Choroid plexus epithelial cell (primary cell): ENCODE results near the gene TUT7.

Experiments used
- DNase-seq: peaks from one replicate; pipeline ENCODE4 v3.0.0-alpha.2; 2010; ENCODE audit warnings: low read depth
- H3K4me3 ChIP-seq: 2 replicates; pipeline ENCODE4 v1.5.1; 2011; ENCODE audit warnings: low read depth, mild to moderate bottlenecking, control low read depth, low read length, moderate library complexity
- TF ChIP-seq, protein P1 (sequence below): conservative IDR thresholded peaks from 2 replicates; pipeline ENCODE4 v1.5.1; 2011; ENCODE audit warnings: low read depth, mild to moderate bottlenecking, control low read depth, inconsistent platforms, low read length, moderate library complexity

Gene TUT7

DNA sequence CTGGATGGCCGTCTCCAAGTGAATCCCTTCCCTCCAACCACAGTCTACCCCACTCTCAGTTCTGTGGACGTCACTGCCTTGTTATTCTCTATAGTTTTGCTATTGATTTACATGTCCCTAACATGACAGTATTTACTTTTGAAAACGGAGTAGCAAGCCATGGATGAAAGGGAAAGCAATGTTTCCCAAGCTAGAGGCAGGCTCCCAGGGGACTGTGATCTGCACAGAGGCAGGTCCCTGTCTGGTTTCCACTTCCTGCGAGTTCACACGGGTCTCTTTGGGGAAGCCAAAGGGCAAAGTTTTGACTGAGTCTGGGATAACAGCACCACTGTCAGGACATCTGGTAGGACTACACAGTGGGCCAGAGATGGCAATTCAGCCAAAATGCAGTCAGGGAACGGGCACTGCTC is 107.5 kb downstream of the TUT7 start:
- TF ChIP-seq, protein P1, sequence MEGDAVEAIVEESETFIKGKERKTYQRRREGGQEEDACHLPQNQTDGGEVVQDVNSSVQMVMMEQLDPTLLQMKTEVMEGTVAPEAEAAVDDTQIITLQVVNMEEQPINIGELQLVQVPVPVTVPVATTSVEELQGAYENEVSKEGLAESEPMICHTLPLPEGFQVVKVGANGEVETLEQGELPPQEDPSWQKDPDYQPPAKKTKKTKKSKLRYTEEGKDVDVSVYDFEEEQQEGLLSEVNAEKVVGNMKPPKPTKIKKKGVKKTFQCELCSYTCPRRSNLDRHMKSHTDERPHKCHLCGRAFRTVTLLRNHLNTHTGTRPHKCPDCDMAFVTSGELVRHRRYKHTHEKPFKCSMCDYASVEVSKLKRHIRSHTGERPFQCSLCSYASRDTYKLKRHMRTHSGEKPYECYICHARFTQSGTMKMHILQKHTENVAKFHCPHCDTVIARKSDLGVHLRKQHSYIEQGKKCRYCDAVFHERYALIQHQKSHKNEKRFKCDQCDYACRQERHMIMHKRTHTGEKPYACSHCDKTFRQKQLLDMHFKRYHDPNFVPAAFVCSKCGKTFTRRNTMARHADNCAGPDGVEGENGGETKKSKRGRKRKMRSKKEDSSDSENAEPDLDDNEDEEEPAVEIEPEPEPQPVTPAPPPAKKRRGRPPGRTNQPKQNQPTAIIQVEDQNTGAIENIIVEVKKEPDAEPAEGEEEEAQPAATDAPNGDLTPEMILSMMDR: peak; percentile 40
- DNase-seq: peak; percentile 44
- H3K4me3 ChIP-seq: no peak overlapping the region

DNA sequence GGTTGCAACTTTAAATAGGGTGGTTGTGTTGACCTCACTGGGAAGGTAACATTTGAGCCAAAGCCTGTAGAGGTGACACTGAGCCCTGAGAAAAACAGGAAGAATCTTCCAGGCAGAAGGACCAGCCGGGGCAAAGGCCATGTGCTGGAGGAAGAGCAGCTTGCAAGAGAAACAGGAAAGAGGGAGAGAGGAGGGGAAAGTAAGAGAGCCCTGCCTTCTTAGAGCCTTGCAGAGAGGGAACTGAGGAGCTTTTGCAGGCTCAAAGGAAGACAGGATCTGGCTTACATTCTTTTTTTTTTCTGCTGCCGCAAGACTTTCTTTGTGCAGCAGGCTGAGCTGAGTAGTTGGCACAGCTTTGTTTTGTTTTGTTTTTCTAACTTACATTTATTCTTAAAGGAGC is 112.1 kb downstream of the TUT7 start:
- TF ChIP-seq, protein P1: no peak
- H3K4me3 ChIP-seq: no peak overlapping the region
- DNase-seq: peak; percentile 46

DNA sequence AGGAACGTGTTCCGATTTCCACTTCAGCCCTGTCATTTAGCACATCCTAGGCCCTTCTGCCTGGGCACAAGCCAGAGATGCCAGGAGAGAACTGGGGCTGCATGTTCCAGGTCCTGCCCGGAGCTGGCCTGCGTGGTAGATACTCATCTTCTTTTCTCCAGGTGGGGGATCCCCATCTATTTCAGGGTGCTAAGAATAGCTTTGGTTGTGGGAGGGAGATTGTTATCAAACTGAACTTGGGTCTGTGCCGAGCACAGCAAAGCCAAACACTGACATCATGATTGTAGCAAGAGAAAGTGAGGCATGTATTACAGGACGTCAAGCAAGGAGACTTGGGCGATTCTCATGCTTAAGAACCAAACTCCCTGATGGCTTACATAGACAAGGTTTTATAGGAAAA is 113.0 kb downstream of the TUT7 start:
- TF ChIP-seq, protein P1: no peak
- peak; percentile 47 for DNase-seq
- no peak overlapping the region for H3K4me3 ChIP-seq

DNA sequence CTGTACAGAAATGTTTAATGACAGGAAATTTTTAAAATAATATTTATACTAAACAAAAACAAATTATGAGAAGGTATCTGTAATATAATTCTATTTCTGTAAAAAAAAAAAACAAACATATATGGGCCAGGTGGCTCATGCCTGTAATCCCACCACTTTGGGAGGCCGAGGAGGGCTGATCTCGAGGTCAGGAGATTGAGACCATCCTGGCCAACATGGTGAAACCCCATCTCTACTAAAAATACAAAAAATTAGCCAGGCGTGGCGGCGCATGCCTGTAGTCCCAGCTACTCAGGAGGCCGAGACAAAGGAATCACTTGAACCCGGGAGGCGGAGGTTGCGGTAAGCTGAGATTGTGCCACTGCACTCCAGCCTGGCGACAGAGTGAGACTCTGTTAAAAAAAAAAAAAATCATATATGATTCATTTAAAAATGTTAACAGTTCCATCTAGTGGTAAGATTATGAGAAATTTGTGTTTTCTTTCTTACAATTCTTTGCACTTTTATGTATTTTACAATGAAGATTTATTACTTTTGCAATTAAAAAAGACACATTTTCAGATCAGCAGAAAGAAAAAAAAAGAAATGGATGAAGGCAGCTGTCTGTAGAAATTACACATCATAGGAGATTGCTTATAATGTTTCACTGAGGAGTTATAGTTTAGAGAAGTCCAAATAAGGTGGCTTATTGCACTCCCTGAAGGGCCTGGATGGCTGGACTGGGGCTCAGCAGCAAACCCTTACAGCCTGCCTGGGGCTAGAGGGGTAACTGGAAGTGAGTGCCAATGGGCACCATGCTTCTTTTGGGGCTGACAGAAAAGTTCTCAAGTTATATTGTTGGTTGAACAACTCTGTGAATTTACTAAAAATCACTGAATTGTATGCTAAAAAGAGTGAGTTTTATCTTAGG is 115.1 kb downstream of the TUT7 start:
- TF ChIP-seq, protein P1: peak; percentile 26
- H3K4me3 ChIP-seq: no peak overlapping the region
- peak; percentile 26 for DNase-seq
